Measurements from ENCODE around the gene STAT4.
A peak's percentile ranks its signal among the peaks of the same experiment; 100 is the strongest.

The STAT4 gene

GRCh38 chr2:191166111-191166755 is 15.4 kb upstream of the STAT4 start:
- peaks cover 2 to 7% of the 10 kb centered on the region in 2 donors for H3K4me1 ChIP-seq (ENCODE audit: control insufficient read depth in 2 of 2, insufficient read depth in 1 of 2, low read depth in 1 of 2, low read length in 2 of 2)
- H2AK5ac ChIP-seq (ENCODE audit: low read depth, low read length) = no peak overlapping the region
- H2BK15ac ChIP-seq (ENCODE audit: low read length) = no peak overlapping the region
- no peak overlapping the region for H3K4me3 ChIP-seq (ENCODE audit: low read length in 2 of 2)
- H3K36me3 ChIP-seq (replicated peaks in 1 of 2; ENCODE audit: control insufficient read depth in 2 of 2, insufficient read depth in 2 of 2, low read length in 2 of 2) = no peaks in the 10 kb centered on the region
- no peak overlapping the region for H3K4ac ChIP-seq (ENCODE audit: low read length)
- no peak overlapping the region for H2BK5ac ChIP-seq (ENCODE audit: low read length)
- no peaks in the 10 kb centered on the region for H3K27me3 ChIP-seq (ENCODE audit: control insufficient read depth in 3 of 3, insufficient read depth in 3 of 3, low read depth in 1 of 3, low read length in 3 of 3)
- H2BK12ac ChIP-seq (ENCODE audit: low read length) = no peak overlapping the region
- WGBS, 2 donors (ENCODE audit: extremely low coverage in 2 of 2, insufficient read length in 2 of 2, insufficient replicate concordance in 1 of 2) = no CpG with 5 or more reads among the region's 4 CpGs
- no peak overlapping the region for H3K23ac ChIP-seq (ENCODE audit: low read depth, low read length, poor library complexity)
- H2BK120ac ChIP-seq (ENCODE audit: low read depth, low read length) = no peak overlapping the region
- no peak overlapping the region for H2AFZ ChIP-seq (ENCODE audit: low read length)
- H3K27ac ChIP-seq (replicated peaks; ENCODE audit: low read length) = no peak overlapping the region
- H4K91ac ChIP-seq (ENCODE audit: low read depth, low read length, poor library complexity) = no peak overlapping the region
- no peaks in the 10 kb centered on the region for H3K79me1 ChIP-seq (ENCODE audit: low read depth, low read length)
- H3K9me3 ChIP-seq (replicated peaks in 1 of 2; ENCODE audit: control insufficient read depth in 2 of 2, insufficient read depth in 1 of 2, low read depth in 1 of 2, low read length in 2 of 2) = no peaks in the 10 kb centered on the region
- peak; percentile 15 for DNase-seq (ENCODE audit: low spot score)
- no peak overlapping the region for H3K18ac ChIP-seq (ENCODE audit: low read length)
- H3K9ac ChIP-seq (ENCODE audit: low read depth, low read length, poor library complexity) = no peak overlapping the region
- no peak overlapping the region for H3K14ac ChIP-seq (ENCODE audit: low read length)
- no peak overlapping the region for H3K4me2 ChIP-seq (ENCODE audit: insufficient read depth, low read length, poor library complexity, severe bottlenecking)
- H4K8ac ChIP-seq (ENCODE audit: low read depth, low read length) = no peak overlapping the region

GRCh38 chr2:191165176-191165643 is 14.4 kb upstream of the STAT4 start:
- H3K36me3 ChIP-seq (replicated peaks in 1 of 2; ENCODE audit: control insufficient read depth in 2 of 2, insufficient read depth in 2 of 2, low read length in 2 of 2) = no peaks in the 10 kb centered on the region
- H3K9ac ChIP-seq (ENCODE audit: low read depth, low read length, poor library complexity) = no peak overlapping the region
- peaks cover 2 to 7% of the 10 kb centered on the region in 2 donors for H3K4me1 ChIP-seq (ENCODE audit: control insufficient read depth in 2 of 2, insufficient read depth in 1 of 2, low read depth in 1 of 2, low read length in 2 of 2)
- H3K27me3 ChIP-seq (ENCODE audit: control insufficient read depth in 3 of 3, insufficient read depth in 3 of 3, low read depth in 1 of 3, low read length in 3 of 3) = no peaks in the 10 kb centered on the region
- H2BK12ac ChIP-seq (ENCODE audit: low read length) = no peak overlapping the region
- H3K4ac ChIP-seq (ENCODE audit: low read length) = no peak overlapping the region
- H4K91ac ChIP-seq (ENCODE audit: low read depth, low read length, poor library complexity) = no peak overlapping the region
- H4K8ac ChIP-seq (ENCODE audit: low read depth, low read length) = no peak overlapping the region
- H3K14ac ChIP-seq (ENCODE audit: low read length) = no peak overlapping the region
- H3K9me3 ChIP-seq (replicated peaks in 1 of 2; ENCODE audit: control insufficient read depth in 2 of 2, insufficient read depth in 1 of 2, low read depth in 1 of 2, low read length in 2 of 2) = no peaks in the 10 kb centered on the region
- no peak overlapping the region for H2AK5ac ChIP-seq (ENCODE audit: low read depth, low read length)
- H3K18ac ChIP-seq (ENCODE audit: low read length) = no peak overlapping the region
- no peak overlapping the region for H2BK120ac ChIP-seq (ENCODE audit: low read depth, low read length)
- peak; percentile 35 for DNase-seq (ENCODE audit: low spot score)
- H3K27ac ChIP-seq (replicated peaks; ENCODE audit: low read length) = no peak overlapping the region
- H3K79me1 ChIP-seq (ENCODE audit: low read depth, low read length) = no peaks in the 10 kb centered on the region
- H2AFZ ChIP-seq (ENCODE audit: low read length) = no peak overlapping the region
- no peak overlapping the region for H3K4me3 ChIP-seq (ENCODE audit: low read length in 2 of 2)
- WGBS, 2 donors (ENCODE audit: extremely low coverage in 2 of 2, insufficient read length in 2 of 2, insufficient replicate concordance in 1 of 2) = no CpG with 5 or more reads among the region's 5 CpGs
- H3K4me2 ChIP-seq (ENCODE audit: insufficient read depth, low read length, poor library complexity, severe bottlenecking) = no peak overlapping the region
- H3K23ac ChIP-seq (ENCODE audit: low read depth, low read length, poor library complexity) = no peak overlapping the region
- no peak overlapping the region for H2BK15ac ChIP-seq (ENCODE audit: low read length)
- no peak overlapping the region for H2BK5ac ChIP-seq (ENCODE audit: low read length)

GRCh38 chr2:191158747-191159146 is 8.0 kb upstream of the STAT4 start:
- no peaks in the 10 kb centered on the region for H3K79me1 ChIP-seq (ENCODE audit: low read depth, low read length)
- WGBS, 2 donors (ENCODE audit: extremely low coverage in 2 of 2, insufficient read length in 2 of 2, insufficient replicate concordance in 1 of 2) = no CpG with 5 or more reads among the region's 1 CpG
- H2BK120ac ChIP-seq (ENCODE audit: low read depth, low read length) = no peak overlapping the region
- H3K18ac ChIP-seq (ENCODE audit: low read length) = no peak overlapping the region
- H3K14ac ChIP-seq (ENCODE audit: low read length) = no peak overlapping the region
- no peak overlapping the region for H4K8ac ChIP-seq (ENCODE audit: low read depth, low read length)
- no peak overlapping the region for H4K91ac ChIP-seq (ENCODE audit: low read depth, low read length, poor library complexity)
- no peak for DNase-seq (ENCODE audit: low spot score)
- no peak overlapping the region for H3K9ac ChIP-seq (ENCODE audit: low read depth, low read length, poor library complexity)
- H2BK5ac ChIP-seq (ENCODE audit: low read length) = no peak overlapping the region
- no peaks in the 10 kb centered on the region for H3K27me3 ChIP-seq (ENCODE audit: control insufficient read depth in 3 of 3, insufficient read depth in 3 of 3, low read depth in 1 of 3, low read length in 3 of 3)
- H2AFZ ChIP-seq (ENCODE audit: low read length) = no peak overlapping the region
- no peaks in the 10 kb centered on the region for H3K36me3 ChIP-seq (replicated peaks in 1 of 2; ENCODE audit: control insufficient read depth in 2 of 2, insufficient read depth in 2 of 2, low read length in 2 of 2)
- no peaks in the 10 kb centered on the region for H3K9me3 ChIP-seq (replicated peaks in 1 of 2; ENCODE audit: control insufficient read depth in 2 of 2, insufficient read depth in 1 of 2, low read depth in 1 of 2, low read length in 2 of 2)
- no peak overlapping the region for H3K4me3 ChIP-seq (ENCODE audit: low read length in 2 of 2)
- H3K4me1 ChIP-seq (ENCODE audit: control insufficient read depth in 2 of 2, insufficient read depth in 1 of 2, low read depth in 1 of 2, low read length in 2 of 2) = no peaks in the 10 kb centered on the region
- no peak overlapping the region for H3K4me2 ChIP-seq (ENCODE audit: insufficient read depth, low read length, poor library complexity, severe bottlenecking)
- H2BK15ac ChIP-seq (ENCODE audit: low read length) = no peak overlapping the region
- no peak overlapping the region for H2BK12ac ChIP-seq (ENCODE audit: low read length)
- no peak overlapping the region for H3K23ac ChIP-seq (ENCODE audit: low read depth, low read length, poor library complexity)
- H3K27ac ChIP-seq (replicated peaks; ENCODE audit: low read length) = no peak overlapping the region
- H3K4ac ChIP-seq (ENCODE audit: low read length) = no peak overlapping the region
- H2AK5ac ChIP-seq (ENCODE audit: low read depth, low read length) = no peak overlapping the region

- no CpG with 5 or more reads among the region's 2 CpGs for WGBS, 2 donors (ENCODE audit: extremely low coverage in 2 of 2, insufficient read length in 2 of 2, insufficient replicate concordance in 1 of 2)
- Histone ChIP-seq H3K36me3 (replicated peaks in 1 of 2; ENCODE audit: control insufficient read depth in 2 of 2, insufficient read depth in 2 of 2, low read length in 2 of 2) (no peaks in the 10 kb centered on the region), H3K23ac (ENCODE audit: low read depth, low read length, poor library complexity) (no peak overlapping the region), H3K79me1 (ENCODE audit: low read depth, low read length) (no peaks in the 10 kb centered on the region), H3K4me3 (ENCODE audit: low read length in 2 of 2) (no peak overlapping the region), H3K4me1 (ENCODE audit: control insufficient read depth in 2 of 2, insufficient read depth in 1 of 2, low read depth in 1 of 2, low read length in 2 of 2) (no peaks in the 10 kb centered on the region), H2AFZ (ENCODE audit: low read length) (no peak overlapping the region), H3K4me2 (ENCODE audit: insufficient read depth, low read length, poor library complexity, severe bottlenecking) (no peak overlapping the region), H2BK120ac (ENCODE audit: low read depth, low read length) (no peak overlapping the region), H4K91ac (ENCODE audit: low read depth, low read length, poor library complexity) (no peak overlapping the region), H3K4ac (ENCODE audit: low read length) (no peak overlapping the region), H2BK5ac (ENCODE audit: low read length) (no peak overlapping the region), H2BK12ac (ENCODE audit: low read length) (no peak overlapping the region), H4K8ac (ENCODE audit: low read depth, low read length) (no peak overlapping the region), H3K18ac (ENCODE audit: low read length) (no peak overlapping the region), H3K9me3 (replicated peaks in 1 of 2; ENCODE audit: control insufficient read depth in 2 of 2, insufficient read depth in 1 of 2, low read depth in 1 of 2, low read length in 2 of 2) (no peaks in the 10 kb centered on the region), H2AK5ac (ENCODE audit: low read depth, low read length) (no peak overlapping the region), H3K27ac (replicated peaks; ENCODE audit: low read length) (no peak overlapping the region), H3K9ac (ENCODE audit: low read depth, low read length, poor library complexity) (no peak overlapping the region), H3K27me3 (ENCODE audit: control insufficient read depth in 3 of 3, insufficient read depth in 3 of 3, low read depth in 1 of 3, low read length in 3 of 3) (no peaks in the 10 kb centered on the region), H3K14ac (ENCODE audit: low read length) (no peak overlapping the region), H2BK15ac (ENCODE audit: low read length) (no peak overlapping the region)
- no peak for DNase-seq (ENCODE audit: low spot score)
These were observed 7.4 kb upstream of the STAT4 start for GRCh38 chr2:191158193-191158592.

All from neuronal stem cell (in vitro differentiated cells).